ENCODE results near the gene ULBP3.

- no peak for TF ChIP-seq CTCF (IDR thresholded peaks at IDR 0.05)
- TF ChIP-seq POLR2A (IDR thresholded peaks at IDR 0.05): no peak
These were observed 1.4 kb upstream of the ULBP3 start for GRCh38 chr6:150070236-150070818.
